Measurements from ENCODE around the gene PLEKHO2.

The PLEKHO2 gene

DNA sequence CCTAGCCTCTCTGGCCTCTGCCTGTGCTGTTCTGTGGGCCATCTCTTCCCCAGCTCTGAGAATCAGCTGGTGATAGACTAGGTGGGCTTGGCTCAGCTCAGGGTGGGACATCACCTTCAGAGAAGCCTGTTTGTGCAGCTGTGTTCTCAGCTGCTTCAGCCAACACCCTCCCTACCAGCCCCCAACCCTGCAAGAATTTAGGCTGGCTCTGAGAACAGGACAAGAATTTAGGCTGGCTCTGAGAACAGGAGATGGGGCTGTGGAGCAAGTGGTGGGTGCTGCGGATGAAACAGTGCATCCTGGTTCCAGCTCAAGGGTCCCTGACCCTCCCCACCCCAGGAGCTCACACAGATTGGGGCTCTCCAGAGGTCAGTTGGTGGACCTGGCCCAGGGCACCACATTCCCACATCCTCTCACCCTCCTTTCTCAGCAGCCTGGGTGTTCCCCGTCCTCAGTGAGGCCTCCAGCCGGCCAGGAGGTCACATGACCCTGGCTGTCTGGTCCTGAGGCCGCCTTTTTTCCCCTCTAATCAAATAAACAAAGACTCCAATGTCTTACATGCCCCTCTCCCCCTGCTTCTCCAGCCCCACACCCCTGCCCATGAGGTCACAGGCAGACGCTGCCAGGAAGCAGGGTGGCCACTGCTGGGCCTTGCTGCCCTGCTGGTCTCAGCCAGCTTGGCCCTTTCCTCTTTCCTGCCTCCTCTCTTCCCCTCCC, 14.9 kb downstream of the PLEKHO2 start:
- no peak for DNase-seq

DNA sequence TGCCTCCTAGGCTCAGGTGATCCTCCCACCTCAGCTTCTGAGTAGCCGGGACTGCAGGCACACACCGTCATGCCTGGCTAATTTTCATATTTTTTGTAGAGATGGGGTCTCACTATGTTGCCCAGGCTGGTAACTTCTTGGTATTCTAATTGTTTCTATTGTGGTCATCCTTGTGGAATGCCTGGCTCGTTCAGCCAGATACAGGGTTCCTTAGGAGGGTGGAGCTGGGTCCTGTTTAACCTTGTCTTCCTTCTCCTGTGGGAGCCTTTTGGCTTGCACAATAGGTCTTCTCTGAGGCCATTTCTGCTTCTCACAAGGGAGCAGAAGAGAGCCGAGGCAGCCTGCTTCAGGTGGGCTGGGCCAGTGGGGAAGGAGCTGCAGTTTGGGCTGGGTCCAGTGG, 15.7 kb downstream of the PLEKHO2 start:
- DNase-seq = no peak

DNA sequence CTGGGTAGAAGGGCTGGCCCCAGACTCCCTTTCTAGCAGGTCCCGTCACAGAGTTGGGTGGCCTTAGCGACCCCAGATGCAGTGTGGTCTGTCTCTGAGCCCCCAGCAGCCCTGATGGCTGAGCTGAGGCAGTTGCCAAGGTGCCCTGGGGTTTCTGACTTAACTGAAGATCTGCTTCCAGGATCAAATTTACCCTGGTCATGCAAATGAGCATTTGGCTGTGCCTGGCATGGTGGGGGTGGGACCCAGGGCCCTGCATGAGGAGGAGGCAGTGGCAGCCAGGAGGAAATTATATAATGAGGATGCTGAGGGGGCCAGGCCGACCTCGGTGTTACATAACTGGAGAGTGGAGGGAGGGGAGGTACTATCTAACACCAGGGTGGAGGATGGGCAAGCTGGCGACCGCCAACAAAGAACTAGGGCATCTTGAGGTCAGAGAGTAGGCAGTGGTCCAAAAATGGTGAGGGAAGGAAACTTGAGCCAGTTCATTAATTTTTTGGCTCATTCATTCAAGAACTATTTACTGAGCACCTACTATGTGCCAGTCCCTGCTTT, 16.4 kb downstream of the PLEKHO2 start:
- DNase-seq = no peak

DNA sequence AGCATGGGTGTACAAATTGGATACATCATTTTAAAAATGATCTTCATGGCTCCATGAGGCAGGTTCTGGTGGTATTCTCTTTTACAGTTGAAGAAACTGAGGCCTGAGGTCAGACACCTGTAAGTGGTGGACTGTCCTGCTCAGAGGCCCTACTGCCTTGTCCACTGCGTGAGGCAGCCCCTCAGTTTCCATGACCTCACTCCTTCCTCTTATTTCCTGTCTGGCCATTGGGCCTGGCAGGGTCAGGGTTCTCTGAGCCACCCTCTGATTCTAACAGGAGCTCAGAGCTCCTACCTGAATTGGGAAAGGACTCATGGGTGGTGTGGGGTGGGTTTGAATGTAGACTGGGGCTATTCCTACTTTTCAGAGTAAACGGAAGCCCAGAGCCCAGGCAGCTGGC, 17.5 kb downstream of the PLEKHO2 start:
- DNase-seq = no peak

DNA sequence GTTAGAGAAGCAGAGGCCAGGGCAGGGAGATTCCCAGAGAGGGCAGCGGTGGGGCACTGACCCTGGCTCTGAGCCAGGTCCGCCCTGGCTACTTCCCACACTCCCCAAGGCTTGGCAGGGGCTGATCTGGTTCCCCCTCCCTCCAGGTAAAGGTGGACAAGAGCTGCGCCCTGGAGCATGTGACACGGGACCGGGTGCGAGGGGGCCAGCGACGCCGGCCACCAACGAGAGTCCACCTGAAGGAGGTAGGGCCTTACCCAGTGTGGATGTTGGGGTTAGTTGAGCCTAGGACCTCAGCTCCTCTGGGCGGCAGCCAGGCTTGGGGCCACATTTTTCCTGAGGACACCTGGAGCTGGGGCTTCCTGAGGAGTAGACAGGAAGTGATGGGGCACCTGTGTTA, 19.6 kb downstream of the PLEKHO2 start:
- no peak for DNase-seq

DNA sequence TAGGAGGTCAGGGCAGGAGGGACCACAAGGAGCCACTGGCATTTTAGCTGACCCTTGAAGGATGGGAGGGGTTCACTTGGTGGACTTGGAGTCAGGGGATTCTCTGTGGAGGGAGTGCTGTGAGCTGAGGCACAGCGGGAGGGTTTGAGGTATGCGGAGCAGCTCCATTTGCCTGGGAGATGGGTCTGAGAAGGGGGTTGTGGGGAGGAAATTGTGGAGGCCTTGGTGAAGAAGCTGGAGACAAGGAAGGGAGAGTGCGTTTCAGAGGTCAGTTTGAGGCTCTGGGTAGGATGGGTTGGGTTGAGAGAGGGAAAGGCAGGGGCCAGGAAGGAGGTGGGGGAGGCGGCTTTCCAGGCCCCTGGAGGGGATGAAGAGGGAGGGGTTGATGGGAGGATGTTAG, 20.2 kb downstream of the PLEKHO2 start:
- DNase-seq = no peak

DNA sequence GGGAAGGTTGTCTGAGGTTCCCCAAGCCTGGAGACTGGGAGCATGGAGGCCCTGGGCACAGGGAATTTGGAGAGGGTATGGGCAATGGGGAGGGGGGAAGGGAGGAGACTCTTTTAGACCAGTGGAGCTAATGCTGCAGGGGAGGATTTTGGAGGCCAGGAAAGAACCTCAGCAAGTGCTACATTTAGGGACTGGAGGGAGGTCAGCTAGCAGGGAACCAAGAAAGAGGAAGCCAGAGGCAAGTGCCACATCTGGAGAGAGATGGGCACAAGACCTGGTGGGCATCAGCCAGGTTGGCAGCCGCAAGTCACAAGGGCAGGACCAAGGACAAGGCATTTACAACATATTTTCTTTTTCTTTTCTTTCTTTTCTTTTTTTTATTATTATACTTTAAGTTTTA, 20.7 kb downstream of the PLEKHO2 start:
- DNase-seq = no peak

DNA sequence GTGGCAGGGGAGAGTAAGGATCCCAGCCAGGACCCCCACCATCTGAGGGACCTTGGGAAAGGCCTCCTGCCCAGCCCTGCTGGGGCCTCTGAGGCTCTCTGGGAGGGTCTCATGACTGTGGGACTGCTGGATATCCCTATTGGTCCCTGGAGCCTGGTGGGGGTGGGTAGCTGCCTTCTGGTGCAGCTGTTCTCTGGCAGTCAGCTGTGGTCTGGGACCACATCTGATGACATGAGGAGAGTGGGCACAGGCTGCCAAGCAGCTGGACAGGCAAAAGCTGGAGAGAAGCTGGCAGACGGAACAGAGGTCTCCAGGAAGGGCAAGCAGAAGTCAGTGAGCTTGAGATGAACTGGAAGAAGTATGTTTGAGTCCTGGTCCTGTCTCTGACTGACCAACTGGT, 22.4 kb downstream of the PLEKHO2 start:
- DNase-seq = no peak

DNA sequence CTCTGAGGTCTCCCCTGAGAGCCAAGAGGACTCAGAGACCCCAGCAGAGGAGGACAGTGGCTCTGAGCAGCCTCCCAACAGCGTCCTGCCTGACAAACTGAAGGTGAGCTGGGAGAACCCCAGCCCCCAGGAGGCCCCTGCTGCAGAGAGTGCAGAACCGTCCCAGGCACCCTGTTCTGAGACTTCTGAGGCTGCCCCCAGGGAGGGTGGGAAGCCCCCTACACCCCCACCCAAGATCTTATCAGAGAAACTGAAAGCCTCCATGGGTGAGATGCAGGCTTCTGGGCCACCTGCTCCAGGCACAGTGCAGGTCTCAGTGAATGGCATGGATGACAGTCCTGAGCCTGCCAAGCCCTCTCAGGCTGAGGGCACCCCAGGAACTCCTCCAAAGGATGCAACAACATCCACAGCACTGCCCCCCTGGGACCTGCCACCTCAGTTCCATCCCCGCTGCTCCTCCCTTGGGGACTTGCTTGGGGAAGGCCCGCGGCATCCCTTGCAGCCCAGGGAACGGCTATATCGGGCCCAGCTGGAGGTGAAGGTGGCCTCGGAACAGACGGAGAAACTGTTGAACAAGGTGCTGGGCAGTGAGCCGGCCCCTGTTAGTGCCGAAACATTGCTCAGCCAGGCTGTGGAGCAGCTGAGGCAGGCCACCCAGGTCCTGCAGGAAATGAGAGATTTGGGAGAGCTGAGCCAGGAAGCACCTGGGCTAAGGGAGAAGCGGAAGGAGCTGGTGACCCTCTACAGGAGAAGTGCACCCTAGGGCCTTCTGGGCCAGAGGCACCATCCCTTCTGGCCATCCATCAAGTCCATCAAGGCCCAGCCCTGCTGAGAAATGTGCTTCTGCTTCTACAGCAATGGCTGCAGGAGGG, 23.6 kb downstream of the PLEKHO2 start:
- DNase-seq = no peak

DNA sequence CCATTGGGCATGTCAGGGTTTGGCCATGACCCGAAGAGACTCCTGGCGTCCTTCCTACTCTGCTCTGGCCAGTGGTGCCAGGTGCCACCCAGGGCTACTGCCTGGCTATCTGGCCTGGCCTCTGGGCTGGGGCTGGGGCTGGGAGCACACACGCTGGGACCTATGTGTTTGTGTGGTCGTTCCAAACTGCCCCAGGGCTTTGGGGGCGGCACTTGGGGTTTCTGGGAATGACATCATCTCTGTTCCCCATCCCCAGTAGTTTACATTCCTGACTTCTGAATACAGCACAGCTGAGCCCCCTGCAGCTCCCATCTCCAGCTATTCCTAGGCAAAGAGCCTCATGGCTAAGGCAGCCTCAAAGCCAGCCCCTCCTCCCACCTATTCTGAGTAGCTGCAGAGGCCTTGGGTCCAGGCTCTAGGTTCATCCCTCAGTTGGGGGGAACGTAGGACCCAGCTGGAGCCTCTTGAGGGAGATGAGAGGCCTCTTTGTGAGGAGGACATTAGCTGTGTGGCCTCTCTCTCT, 24.3 kb downstream of the PLEKHO2 start:
- no peak for DNase-seq

DNA sequence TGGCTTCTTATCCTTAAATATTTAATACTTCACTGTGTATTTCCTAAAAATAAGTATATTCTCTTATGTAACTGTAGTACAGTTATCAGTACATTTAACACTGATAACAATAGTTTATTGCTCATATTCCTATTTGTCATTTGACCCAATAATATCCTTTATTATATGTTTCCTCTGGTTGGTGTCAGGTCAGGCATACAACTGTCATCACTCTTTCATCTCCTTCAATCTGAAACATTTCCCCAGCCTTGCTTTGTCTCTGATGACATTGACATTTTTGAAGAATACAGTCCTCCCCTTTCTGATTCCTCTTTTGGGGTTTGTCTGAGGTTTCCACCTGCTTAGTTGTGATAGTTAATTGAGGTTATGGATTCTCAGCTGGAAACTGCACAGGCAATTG, 27.8 kb downstream of the PLEKHO2 start:
- no peak for DNase-seq

DNA sequence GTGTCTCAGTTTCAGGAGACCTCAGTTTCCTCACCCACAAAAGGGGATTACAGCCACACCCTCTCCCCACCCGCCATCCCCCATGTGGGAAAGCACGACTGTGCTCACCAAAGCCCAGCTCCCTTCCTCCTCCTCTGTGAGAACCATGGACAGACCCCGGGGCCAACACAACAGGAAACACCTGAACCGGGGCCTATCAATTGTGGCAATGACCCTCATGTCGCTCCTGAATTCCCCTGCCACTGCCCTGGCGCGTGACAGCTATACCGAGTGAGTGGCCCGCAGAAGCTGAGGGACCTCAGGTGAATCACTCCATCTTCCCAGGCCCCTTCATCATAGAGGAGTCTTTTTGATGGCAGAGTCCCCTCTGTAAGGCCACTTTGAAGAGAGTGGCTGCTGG, 28.6 kb downstream of the PLEKHO2 start:
- no peak for DNase-seq

DNA sequence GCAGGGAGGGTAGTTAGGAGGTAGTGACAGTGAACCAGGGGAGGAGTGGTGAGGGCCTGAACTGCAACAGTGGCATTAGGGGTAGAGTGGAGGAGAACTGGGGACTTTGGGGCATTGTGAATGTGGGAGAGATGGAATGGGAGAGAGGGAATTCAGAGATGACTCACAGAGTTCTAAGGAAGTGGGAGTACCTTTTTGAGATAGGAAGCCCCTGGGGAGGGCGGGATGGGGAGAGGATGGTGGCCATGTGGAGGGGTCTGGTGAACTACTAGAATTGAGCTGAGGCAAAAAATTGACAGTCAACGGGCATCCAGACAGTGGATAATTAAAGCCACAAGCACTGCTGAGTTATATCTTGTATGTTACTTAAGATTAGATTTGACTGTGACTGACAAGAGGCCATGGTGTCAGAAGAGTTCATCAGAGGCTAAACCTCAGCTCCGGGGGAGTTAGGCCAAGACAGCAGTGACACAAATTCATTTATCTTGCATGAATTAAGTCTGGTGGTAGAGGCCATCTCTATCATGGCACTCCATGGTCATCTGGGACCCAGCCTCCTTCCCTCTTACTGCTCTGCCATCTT, 34.0 kb downstream of the PLEKHO2 start:
- DNase-seq = no peak

DNA sequence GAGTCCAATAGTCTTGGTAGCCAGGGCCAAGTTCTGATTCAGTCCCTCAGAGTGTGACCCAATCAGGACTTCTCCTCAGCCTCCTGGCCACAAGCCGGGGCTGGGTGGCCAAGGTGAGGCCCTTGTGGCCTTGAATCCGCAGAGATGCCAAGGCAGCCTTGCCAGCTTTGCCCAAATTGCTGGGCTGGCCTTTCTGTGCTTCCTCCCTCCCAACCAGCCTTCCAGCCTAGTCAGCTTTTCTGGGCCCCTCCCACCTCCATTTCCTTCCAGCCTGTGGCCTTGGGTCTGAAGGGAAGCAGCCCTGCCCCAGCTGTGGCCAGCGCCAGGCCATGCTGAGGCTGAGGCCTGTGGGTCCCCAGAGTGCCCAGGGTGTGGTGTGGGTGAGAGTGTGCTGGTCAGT, 35.7 kb downstream of the PLEKHO2 start:
- DNase-seq = peak in 1 of 2 donors; percentile 32

DNA sequence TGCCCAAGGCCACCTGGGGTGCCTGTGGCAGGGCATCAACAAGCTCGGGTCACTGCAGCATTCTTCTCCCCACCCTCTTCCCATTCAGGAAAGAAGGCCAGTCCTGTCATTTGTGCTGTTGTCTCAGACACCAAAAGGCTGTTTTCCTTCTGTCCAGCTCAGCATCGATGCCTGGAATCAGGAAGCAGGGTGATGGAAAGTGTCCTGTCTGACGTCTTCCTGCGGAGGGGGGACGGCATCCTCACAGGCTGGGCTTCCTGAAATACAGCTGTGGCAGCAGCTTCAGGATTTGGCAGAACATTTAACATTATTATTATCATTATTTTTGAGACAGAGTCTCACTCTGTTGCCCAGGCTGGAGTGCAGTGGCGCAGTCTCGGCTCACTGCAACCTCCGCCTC, 37.0 kb downstream of the PLEKHO2 start:
- DNase-seq = no peak

DNA sequence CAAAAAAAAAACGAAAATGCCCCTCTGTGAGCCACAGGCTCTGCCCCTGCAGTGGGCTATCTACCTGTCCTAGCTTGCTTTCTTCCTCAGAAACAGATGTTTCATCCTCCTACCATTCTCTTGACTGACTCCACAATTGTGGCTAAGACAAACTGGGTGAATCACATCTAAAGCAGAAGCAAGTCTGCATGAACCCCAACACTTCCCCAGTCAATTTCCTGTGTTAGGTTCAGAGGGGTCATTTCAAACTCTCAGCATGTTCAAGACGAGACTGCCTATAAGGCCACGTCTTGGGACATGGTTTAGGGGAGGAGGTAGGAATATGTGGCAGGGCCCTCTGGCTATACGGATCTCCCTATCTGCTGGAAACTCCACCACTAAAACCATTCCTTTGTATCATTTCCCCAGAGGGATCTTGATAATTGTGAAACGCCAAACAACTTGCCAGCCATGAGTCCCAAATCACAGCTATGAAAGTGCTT, 41.4 kb downstream of the PLEKHO2 start:
- peak; percentile 54 to 55 for DNase-seq

DNA sequence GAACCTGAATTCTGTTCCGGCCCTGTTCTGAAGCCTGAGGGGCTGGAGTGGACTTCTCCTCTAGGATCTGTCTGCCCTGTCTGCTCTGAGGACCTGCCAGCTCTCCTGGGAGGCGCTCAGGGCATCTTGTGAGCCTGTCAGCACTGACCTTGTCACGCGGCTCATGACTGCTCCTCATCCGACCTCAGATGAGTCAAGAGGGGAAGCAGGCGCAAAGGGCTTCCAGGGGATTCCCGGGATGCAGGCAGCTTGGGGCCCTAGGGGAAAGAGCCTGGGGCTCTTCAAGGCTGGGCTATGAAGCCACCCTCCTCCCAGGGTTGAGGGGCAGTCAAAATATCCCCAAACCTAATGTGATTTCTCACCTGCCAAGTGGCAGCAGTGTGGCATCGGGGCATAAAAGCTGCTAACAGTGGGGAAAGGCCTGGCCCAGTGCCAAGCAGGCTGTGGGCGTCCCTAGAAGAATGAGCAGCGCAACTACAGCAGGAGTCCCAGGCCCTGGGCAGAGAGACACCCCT, 42.3 kb downstream of the PLEKHO2 start:
- peak; percentile 77 to 81 for DNase-seq

DNA sequence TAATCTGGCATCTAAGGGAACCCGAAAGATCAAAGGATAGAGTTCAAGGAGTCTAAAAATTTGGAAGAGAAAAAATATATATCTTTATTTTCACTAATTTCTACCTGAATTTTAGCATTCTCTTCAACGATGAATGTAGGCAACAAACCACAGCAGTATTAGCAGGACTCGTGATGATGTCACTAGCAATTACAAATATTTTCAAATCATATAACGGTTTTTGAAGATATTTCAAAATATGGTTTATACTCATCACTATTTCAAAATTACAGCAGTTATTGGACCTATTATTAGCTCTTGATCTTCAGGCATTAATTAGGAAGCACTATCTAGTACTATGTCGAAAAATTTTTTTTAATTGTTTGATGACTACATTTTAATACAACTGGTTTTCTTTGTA, 43.0 kb downstream of the PLEKHO2 start:
- DNase-seq = no peak

DNA sequence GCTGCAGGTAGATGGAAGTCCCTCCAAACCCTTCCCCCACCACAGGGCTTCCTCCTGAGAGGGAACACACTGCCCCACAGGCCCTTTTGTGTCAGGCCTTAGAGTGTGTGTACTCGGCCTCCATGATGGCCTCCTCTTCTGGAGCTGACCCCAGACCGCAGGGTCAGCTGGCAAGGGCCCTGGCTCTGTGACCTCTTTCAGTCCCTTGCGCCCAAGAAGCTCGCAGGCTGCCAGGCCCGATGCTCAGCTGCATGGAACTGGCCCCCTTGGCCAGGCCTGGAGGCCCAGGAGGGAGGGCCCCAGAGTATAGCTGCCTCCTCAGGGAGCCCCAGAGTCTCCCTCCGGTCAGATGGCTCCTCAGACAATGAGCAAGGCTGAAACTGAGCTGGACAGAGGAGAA, 46.6 kb downstream of the PLEKHO2 start:
- DNase-seq = no peak

DNA sequence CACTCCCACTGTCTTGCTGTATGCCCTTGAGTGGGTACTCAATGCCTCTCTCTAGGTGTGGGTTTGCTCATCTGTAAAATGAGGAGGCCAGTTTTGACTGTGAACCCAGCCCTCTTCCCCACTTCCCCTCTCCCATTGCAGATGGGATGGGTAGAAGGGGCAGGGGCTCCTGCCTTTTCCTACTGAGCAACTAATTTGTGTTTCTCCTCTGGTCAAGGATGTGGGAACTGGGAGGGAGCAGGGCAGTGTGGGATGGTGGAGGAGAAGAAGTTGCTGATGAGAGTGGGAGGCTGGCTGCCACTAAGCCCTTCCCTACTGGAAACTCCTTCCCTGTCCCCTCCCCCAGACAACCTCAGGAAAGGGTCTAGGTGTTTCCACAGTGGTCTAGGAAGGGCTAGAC, 49.8 kb downstream of the PLEKHO2 start:
- DNase-seq = no peak

DNA sequence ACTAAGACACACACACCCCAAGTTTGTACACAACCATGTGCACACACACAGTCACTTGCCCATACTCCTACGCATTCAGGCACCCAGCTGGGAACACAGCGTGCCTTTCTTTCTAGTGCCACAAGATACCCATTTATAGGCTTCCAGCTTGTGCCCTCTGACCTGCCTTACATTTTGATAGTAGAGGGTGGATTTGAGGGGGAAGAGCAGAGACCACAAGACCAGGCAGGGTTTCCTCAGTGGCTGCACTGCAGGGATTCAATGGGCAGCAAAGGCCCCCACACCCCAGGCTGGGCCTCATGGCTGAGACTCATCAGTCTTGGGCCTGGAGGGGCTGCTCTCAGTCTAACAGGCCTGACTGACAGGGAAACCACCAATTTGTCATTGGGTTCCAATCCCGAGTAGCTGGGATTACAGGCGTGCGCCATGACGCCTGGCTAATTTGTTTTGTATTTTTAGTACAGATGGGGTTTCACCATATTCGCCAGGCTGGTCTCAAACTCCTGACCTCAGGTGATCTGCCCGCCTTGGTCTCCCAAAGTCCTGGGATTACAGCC, 51.2 kb downstream of the PLEKHO2 start:
- peak in 1 of 2 donors; percentile 35 for DNase-seq

DNA sequence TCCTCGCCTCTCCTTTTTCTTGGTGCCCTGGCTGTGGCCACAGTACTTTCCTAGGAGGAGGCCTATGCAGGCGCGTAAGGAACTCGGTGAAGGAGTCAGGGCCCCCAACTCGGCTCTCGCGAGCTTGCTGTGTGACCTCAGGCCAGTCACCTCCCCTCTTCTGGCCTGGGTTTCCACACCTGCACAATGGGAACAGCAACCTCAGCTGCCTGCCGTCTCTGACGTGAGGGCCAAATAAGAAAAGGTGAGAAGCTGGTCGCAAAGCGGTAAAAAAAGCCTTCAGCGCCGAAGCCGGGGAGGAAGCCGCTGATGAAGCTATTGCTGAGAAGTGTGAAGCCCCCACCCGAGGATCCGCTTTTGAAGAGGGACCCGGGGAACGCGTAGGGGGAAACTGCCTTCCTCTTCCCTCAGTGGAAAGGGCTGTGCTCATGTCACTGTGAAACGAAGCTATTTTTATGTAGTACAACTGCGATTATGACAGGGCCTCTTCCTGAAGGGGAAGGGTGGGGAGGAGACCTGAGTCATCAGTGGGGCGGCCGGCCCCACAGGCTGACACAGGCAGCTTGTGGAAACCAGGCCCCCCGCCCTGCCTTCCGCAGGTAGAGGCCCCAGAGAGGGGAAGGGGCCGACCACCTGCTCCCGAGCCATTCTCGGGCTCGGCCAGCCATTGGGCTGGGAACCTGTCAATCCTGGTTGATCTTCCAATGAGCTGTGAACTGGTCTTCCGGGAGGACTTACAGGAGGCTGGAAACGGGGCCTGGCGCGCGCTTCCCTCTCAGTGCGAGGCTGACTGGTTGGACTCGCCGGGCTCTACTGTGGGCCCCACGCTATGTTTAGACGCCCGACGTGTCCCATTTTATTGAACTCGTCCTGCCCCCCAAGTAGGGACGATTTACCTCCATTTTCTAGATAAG, 52.0 kb downstream of the PLEKHO2 start:
- DNase-seq = peak; percentile 96 to 97
